ENCODE data around the gene ZNF546.
"Not testable (repeated sequence)": the region's sequence is repeated elsewhere in the genome, so short reads cannot be mapped to it uniquely, and the experiment has no call there.

DNA sequence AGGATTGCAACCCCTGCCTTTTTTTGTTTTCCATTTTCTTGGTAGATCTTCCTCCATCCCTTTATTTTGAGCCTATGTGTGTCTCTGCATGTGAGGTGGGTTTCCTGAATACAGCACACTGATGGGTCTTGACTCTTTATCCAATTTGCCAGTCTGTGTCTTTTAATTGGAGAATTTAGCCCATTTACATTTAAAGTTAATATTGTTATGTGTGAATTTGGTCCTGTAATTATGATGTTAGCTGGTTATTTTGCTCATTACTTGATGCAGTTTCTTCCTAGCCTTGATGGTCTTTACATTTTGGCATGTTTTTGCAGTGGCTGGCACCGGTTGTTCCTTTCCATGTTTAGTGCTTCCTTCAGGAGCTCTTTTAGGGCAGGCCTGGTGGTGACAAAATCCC, 44.9 kb downstream of the ZNF546 start:
- TF ChIP-seq, protein P1, sequence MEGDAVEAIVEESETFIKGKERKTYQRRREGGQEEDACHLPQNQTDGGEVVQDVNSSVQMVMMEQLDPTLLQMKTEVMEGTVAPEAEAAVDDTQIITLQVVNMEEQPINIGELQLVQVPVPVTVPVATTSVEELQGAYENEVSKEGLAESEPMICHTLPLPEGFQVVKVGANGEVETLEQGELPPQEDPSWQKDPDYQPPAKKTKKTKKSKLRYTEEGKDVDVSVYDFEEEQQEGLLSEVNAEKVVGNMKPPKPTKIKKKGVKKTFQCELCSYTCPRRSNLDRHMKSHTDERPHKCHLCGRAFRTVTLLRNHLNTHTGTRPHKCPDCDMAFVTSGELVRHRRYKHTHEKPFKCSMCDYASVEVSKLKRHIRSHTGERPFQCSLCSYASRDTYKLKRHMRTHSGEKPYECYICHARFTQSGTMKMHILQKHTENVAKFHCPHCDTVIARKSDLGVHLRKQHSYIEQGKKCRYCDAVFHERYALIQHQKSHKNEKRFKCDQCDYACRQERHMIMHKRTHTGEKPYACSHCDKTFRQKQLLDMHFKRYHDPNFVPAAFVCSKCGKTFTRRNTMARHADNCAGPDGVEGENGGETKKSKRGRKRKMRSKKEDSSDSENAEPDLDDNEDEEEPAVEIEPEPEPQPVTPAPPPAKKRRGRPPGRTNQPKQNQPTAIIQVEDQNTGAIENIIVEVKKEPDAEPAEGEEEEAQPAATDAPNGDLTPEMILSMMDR (IDR thresholded peaks at IDR 0.05) = not testable (repeated sequence)
- TF ChIP-seq POLR2A (IDR thresholded peaks at IDR 0.05) = not testable (repeated sequence)
